Neural cell (in vitro differentiated cells): ENCODE results near the gene NEXN.

Experiments used
- CTCF ChIP-seq: fragments of 450-650 bp; IDR thresholded peaks from 2 replicates; pipeline ENCODE4 v1.5.1; 2014; ENCODE audit warnings: antibody characterized with exemption, mild to moderate bottlenecking, moderate library complexity; ENCODE audit not compliant: poor library complexity, severe bottlenecking
- EP300 ChIP-seq: fragments of 450-650 bp; conservative IDR thresholded peaks from 2 replicates; pipeline ENCODE4 v1.6.1; 2014; ENCODE audit warnings: antibody characterized with exemption, mild to moderate bottlenecking, moderate library complexity; ENCODE audit not compliant: poor library complexity, severe bottlenecking
- EZH2 ChIP-seq: fragments of 200-600, 300-800 bp; shearing (Covaris generic), sonication (generic); IDR thresholded peaks from 2 replicates; pipeline ENCODE4 v1.6.1; 2014; ENCODE audit warnings: antibody characterized with exemption, low read length, borderline replicate concordance, mild to moderate bottlenecking; ENCODE audit not compliant: insufficient read depth, poor library complexity, severe bottlenecking
- POLR2AphosphoS5 ChIP-seq: IDR thresholded peaks from 2 replicates; pipeline ENCODE4 v1.6.1; 2012
- RAD21 ChIP-seq: fragments of 450-650 bp; conservative IDR thresholded peaks from 2 replicates; pipeline ENCODE4 v1.6.1; 2014; ENCODE audit warnings: antibody characterized with exemption, mild to moderate bottlenecking, moderate library complexity
- TAF1 ChIP-seq: IDR thresholded peaks from 2 replicates; pipeline ENCODE4 v1.6.1; 2012; ENCODE audit warnings: low read depth

- no peak for TF ChIP-seq CTCF
- no peak for TF ChIP-seq POLR2AphosphoS5
- no peak for TF ChIP-seq RAD21
- no peak for TF ChIP-seq TAF1
- no peak for TF ChIP-seq EP300
- no peak for TF ChIP-seq EZH2
These were observed 41.4 kb downstream of the NEXN start for GRCh38 chr1:77929806-77930205.
